SK-N-SH (cell line): ENCODE results near the gene PCDHGA1. TPM values are rescaled to one million over a fixed set of nuclear protein-coding genes. Genes with fewer than 3 reads are reported as not detected.

Experiments used
- CTCF ChIA-PET: fragments of 300-600, 350-600 bp; formaldehyde crosslinking; extraction: SDS; loops from one replicate; lab custom pipeline; 2021; lab: Yijun Ruan, JAX
- POLR2A ChIA-PET: fragments of 350-600 bp; sonication (Branson Sonifier 250); formaldehyde crosslinking; extraction: SDS; loops from one replicate; lab custom pipeline; 2020; ENCODE audit warnings: antibody characterized with exemption, inconsistent platforms; lab: Yijun Ruan, JAX
- DNase-seq: peaks from one replicate; pipeline ENCODE4 v3.0.0; 2012
- H2AFZ ChIP-seq: fragments of 200-600 bp; sonication (generic); 2 replicates; pipeline ENCODE4 v1.8.1; 2016; ENCODE audit warnings: antibody characterized with exemption, mild to moderate bottlenecking, low read depth
- H3F3A ChIP-seq: fragments of 200-600 bp; sonication (generic); replicated peaks from 2 replicates; pipeline ENCODE3; 2016; ENCODE audit warnings: antibody characterized with exemption, mild to moderate bottlenecking; ENCODE audit not compliant: insufficient read depth
- H3K27ac ChIP-seq, 2 experiments: fragments of 200-500 bp in 1 of 2; fragments of 200-600 bp in 1 of 2; sonication (Bioruptor generic) in 1 of 2; sonication (generic), shearing (Covaris generic) in 1 of 2; 2 replicates each; pipeline versions ENCODE4 v1.5.1 to v1.6.1; 2014 to 2016; ENCODE audit warnings: low read depth in 2 of 2, inconsistent platforms in 1 of 2, low read length in 1 of 2, mild to moderate bottlenecking in 1 of 2, mixed read lengths in 1 of 2
- H3K27me3 ChIP-seq: fragments of 200-600 bp; sonication (generic), shearing (Covaris generic); 2 replicates; pipeline ENCODE4 v1.6.1; 2016; ENCODE audit warnings: mixed run types; ENCODE audit not compliant: insufficient read depth
- H3K36me3 ChIP-seq, 2 experiments: fragments of 200-500 bp in 1 of 2; fragments of 200-600 bp in 1 of 2; sonication (Bioruptor generic) in 1 of 2; sonication (generic) in 1 of 2; replicated peaks in 1 of 2; 2 replicates each; pipeline versions ENCODE3 to v1.5.1; 2014 to 2016; ENCODE audit warnings: low read length in 1 of 2, mild to moderate bottlenecking in 1 of 2; ENCODE audit not compliant: insufficient read depth in 2 of 2, control insufficient read depth in 1 of 2
- H3K4me1 ChIP-seq, 2 experiments: fragments of 200-500 bp in 1 of 2; fragments of 200-600 bp in 1 of 2; sonication (Bioruptor generic) in 1 of 2; sonication (generic), shearing (Covaris generic) in 1 of 2; 2 replicates each; pipeline versions ENCODE4 v1.5.1 to v1.6.1; 2014 to 2016; ENCODE audit warnings: low read depth in 1 of 2, low read length in 1 of 2, mixed run types in 1 of 2; ENCODE audit not compliant: insufficient read depth in 2 of 2, control insufficient read depth in 1 of 2
- H3K4me2 ChIP-seq: fragments of 200-600 bp; sonication (generic), shearing (Covaris generic); 2 replicates; pipeline ENCODE4 v1.6.1; 2017; ENCODE audit warnings: mixed run types
- H3K4me3 ChIP-seq, 2 experiments: fragments of 200-500 bp in 1 of 2; fragments of 200-600 bp in 1 of 2; sonication (Bioruptor generic) in 1 of 2; sonication (generic), shearing (Covaris generic) in 1 of 2; 2 replicates each; pipeline versions ENCODE4 v1.5.1 to v1.8.1; 2014 to 2016; ENCODE audit warnings: low read depth in 2 of 2, inconsistent platforms in 1 of 2, low read length in 1 of 2, mild to moderate bottlenecking in 1 of 2, mixed read lengths in 1 of 2, moderate library complexity in 1 of 2
- H3K79me2 ChIP-seq: fragments of 200-600 bp; sonication (generic); 2 replicates; pipeline ENCODE4 v1.8.1; 2017; ENCODE audit warnings: mild to moderate bottlenecking; ENCODE audit not compliant: insufficient read depth
- H3K9ac ChIP-seq: fragments of 200-600 bp; sonication (generic); 2 replicates; pipeline ENCODE4 v1.6.1; 2017; ENCODE audit warnings: mixed run types
- H3K9me2 ChIP-seq: fragments of 200-600 bp; sonication (generic); 2 replicates; pipeline ENCODE4 v1.6.1; 2017; ENCODE audit warnings: mixed run types
- H3K9me3 ChIP-seq: fragments of 200-600 bp; sonication (generic); 2 replicates; pipeline ENCODE4 v1.6.1; 2017; ENCODE audit warnings: mixed run types, mild to moderate bottlenecking, moderate library complexity
- H4K20me1 ChIP-seq: fragments of 200-600 bp; sonication (generic); 2 replicates; pipeline ENCODE4 v1.6.1; 2017; ENCODE audit warnings: mild to moderate bottlenecking, mixed run types; ENCODE audit not compliant: insufficient read depth
- ELF1 ChIP-seq: IDR thresholded peaks from 2 replicates; pipeline ENCODE4 v1.4.0; 2012
- EP300 ChIP-seq, 2 experiments: IDR thresholded peaks; 2 replicates each; pipeline versions ENCODE4 v1.4.0 to v1.6.1; 2012; ENCODE audit warnings: borderline replicate concordance in 1 of 2, low read depth in 1 of 2, low read length in 1 of 2
- EZH2phosphoT487 ChIP-seq: fragments of 200-600 bp; sonication (generic); IDR thresholded peaks from 2 replicates; pipeline ENCODE4 v1.6.1; 2017; ENCODE audit warnings: low read depth, mixed run types, mild to moderate bottlenecking, antibody characterized with exemption, moderate library complexity, borderline replicate concordance
- FOSL2 ChIP-seq: IDR thresholded peaks from 2 replicates; pipeline ENCODE4 v1.4.0; 2012; ENCODE audit warnings: low read depth, mild to moderate bottlenecking, moderate library complexity, borderline replicate concordance
- GABPA ChIP-seq: IDR thresholded peaks from 2 replicates; pipeline ENCODE4 v1.4.0; 2012; ENCODE audit warnings: low read depth, mild to moderate bottlenecking
- GATA2 ChIP-seq: sonication (generic); formaldehyde crosslinking; IDR thresholded peaks from 2 replicates; pipeline ENCODE4 v1.5.0; 2020; ENCODE audit warnings: mild to moderate bottlenecking, missing genetic modification reagents
- MXI1 ChIP-seq: IDR thresholded peaks from 2 replicates; pipeline ENCODE4 v1.6.1; 2012; ENCODE audit warnings: mild to moderate bottlenecking, low read depth, low read length, improper control_type of control experiment
- NFIC ChIP-seq: IDR thresholded peaks from 2 replicates; pipeline ENCODE4 v1.4.0; 2012; ENCODE audit warnings: borderline replicate concordance
- NRF1 ChIP-seq: IDR thresholded peaks from 2 replicates; pipeline ENCODE4 v1.6.1; 2012; ENCODE audit warnings: low read depth, mild to moderate bottlenecking, low read length
- SIN3A ChIP-seq: IDR thresholded peaks from 2 replicates; pipeline ENCODE4 v1.6.1; 2012; ENCODE audit warnings: low read depth, mild to moderate bottlenecking, low read length, moderate library complexity, borderline replicate concordance
- SMC3 ChIP-seq: IDR thresholded peaks from 2 replicates; pipeline ENCODE4 v1.6.1; 2012; ENCODE audit warnings: low read depth, low read length, improper control_type of control experiment
- TAF1 ChIP-seq: IDR thresholded peaks from 2 replicates; pipeline ENCODE4 v1.6.1; 2012; ENCODE audit warnings: low read depth, mild to moderate bottlenecking, low read length, moderate library complexity, borderline replicate concordance
- YY1 ChIP-seq: IDR thresholded peaks from 2 replicates; pipeline ENCODE4 v1.4.0; 2012; ENCODE audit warnings: low read depth, mild to moderate bottlenecking
- polyA plus RNA-seq, 3 experiments: library from polyadenylated mRNA; depleted of rRNA; stranded (reverse); fragments of >200 nt; gene quantifications; 2 replicates each; pipeline ENCODE4 v1.2.3, GENCODE V29; 2012
- TF ChIP-seq, protein P1 (sequence below): IDR thresholded peaks from 2 replicates; pipeline ENCODE4 v1.4.0; 2012; ENCODE audit warnings: low read depth, borderline replicate concordance
- TF ChIP-seq, protein P2 (sequence below): IDR thresholded peaks from 2 replicates; pipeline ENCODE4; 2012
- TF ChIP-seq, protein P3 (sequence below): IDR thresholded peaks from 2 replicates; pipeline ENCODE4 v1.6.1; 2012; ENCODE audit warnings: mild to moderate bottlenecking, low read depth, low read length, moderate library complexity
- TF ChIP-seq, protein P4 (sequence below): IDR thresholded peaks from 2 replicates; pipeline ENCODE4 v1.4.0; 2012; ENCODE audit warnings: low read depth

Gene PCDHGA1
- polyA plus RNA-seq, 1 of the 3 experiments (the other 2 are of a cell fraction), result 1.2 TPM

DNA sequence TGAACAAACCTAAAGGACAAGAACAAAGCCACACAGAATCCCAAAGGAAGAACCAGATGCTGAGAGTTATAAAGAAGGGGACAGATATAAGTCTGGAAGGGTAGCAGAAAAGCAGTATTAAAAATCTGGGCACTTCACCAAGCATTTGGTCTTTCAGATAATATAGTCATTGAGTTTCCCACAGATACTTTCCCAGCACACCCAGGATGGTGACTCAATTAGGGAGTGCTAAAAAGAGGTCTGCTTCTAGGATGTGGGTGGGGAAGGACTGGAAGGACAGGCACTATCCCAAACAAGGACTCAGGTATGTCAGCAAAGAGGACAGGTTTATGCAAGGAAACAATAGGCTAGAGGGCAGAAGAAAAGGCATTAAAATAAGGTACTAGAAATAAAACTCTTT lies 229.1 kb downstream of the PCDHGA1 start:
- ChIA-PET CTCF (interaction anchor here (0.6 to 10.4 kb wide), 21 partner anchors 8 to 459 kb away, joined by 3 to 191 read pairs (median 25); partner anchors contain the start of genes PCDHB14, PCDHB16, PCDHB3 and PCDHB4), POLR2A (interaction anchor here (2.9 kb wide), 1 partner anchor 239 kb away, joined by 16 read pairs; the partner anchor contains the start of gene TAF7)
- Histone ChIP-seq H3F3A (peaks cover 20% of the 10 kb centered on the region), H4K20me1 (no peaks in the 10 kb centered on the region), H3K9me2 (no peaks in the 10 kb centered on the region), H3K27me3 (no peaks in the 10 kb centered on the region), H3K36me3 (peaks cover 24 to 29% of the 10 kb centered on the region in 2 experiments), H3K79me2 (peaks cover 5% of the 10 kb centered on the region; the same call in 1 of the 2 replicates), H3K27ac (peak overlapping the region; percentile 91 to 100), H3K4me1 (peaks cover 21 to 25% of the 10 kb centered on the region in 2 experiments; a peak in 3 of 4 replicates), H2AFZ (no peak overlapping the region)
- TF ChIP-seq NRF1 (no peak), SMC3 (no peak)
- TF ChIP-seq, protein P1, sequence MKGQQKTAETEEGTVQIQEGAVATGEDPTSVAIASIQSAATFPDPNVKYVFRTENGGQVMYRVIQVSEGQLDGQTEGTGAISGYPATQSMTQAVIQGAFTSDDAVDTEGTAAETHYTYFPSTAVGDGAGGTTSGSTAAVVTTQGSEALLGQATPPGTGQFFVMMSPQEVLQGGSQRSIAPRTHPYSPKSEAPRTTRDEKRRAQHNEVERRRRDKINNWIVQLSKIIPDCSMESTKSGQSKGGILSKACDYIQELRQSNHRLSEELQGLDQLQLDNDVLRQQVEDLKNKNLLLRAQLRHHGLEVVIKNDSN, result no peak
- TF ChIP-seq, protein P2, sequence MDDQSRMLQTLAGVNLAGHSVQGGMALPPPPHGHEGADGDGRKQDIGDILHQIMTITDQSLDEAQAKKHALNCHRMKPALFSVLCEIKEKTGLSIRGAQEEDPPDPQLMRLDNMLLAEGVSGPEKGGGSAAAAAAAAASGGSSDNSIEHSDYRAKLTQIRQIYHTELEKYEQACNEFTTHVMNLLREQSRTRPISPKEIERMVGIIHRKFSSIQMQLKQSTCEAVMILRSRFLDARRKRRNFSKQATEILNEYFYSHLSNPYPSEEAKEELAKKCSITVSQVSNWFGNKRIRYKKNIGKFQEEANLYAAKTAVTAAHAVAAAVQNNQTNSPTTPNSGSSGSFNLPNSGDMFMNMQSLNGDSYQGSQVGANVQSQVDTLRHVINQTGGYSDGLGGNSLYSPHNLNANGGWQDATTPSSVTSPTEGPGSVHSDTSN, result no peak
- TF ChIP-seq, protein P3, sequence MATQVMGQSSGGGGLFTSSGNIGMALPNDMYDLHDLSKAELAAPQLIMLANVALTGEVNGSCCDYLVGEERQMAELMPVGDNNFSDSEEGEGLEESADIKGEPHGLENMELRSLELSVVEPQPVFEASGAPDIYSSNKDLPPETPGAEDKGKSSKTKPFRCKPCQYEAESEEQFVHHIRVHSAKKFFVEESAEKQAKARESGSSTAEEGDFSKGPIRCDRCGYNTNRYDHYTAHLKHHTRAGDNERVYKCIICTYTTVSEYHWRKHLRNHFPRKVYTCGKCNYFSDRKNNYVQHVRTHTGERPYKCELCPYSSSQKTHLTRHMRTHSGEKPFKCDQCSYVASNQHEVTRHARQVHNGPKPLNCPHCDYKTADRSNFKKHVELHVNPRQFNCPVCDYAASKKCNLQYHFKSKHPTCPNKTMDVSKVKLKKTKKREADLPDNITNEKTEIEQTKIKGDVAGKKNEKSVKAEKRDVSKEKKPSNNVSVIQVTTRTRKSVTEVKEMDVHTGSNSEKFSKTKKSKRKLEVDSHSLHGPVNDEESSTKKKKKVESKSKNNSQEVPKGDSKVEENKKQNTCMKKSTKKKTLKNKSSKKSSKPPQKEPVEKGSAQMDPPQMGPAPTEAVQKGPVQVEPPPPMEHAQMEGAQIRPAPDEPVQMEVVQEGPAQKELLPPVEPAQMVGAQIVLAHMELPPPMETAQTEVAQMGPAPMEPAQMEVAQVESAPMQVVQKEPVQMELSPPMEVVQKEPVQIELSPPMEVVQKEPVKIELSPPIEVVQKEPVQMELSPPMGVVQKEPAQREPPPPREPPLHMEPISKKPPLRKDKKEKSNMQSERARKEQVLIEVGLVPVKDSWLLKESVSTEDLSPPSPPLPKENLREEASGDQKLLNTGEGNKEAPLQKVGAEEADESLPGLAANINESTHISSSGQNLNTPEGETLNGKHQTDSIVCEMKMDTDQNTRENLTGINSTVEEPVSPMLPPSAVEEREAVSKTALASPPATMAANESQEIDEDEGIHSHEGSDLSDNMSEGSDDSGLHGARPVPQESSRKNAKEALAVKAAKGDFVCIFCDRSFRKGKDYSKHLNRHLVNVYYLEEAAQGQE, result no peak
- TF ChIP-seq, all 33 proteins: peak for 0
- DNase-seq, result no peak
- Histone ChIP-seq H3K4me2 (0 out of 2 replicates have a peak overlapping the region, but pooled peaks have one; percentile 58), H3K9ac (peak overlapping the region; percentile 80; the same call in 1 of the 2 replicates), H3K4me3 (no peak overlapping the region; a peak in 1 of 4 replicates), H3K9me3 (no peaks in the 10 kb centered on the region)

DNA sequence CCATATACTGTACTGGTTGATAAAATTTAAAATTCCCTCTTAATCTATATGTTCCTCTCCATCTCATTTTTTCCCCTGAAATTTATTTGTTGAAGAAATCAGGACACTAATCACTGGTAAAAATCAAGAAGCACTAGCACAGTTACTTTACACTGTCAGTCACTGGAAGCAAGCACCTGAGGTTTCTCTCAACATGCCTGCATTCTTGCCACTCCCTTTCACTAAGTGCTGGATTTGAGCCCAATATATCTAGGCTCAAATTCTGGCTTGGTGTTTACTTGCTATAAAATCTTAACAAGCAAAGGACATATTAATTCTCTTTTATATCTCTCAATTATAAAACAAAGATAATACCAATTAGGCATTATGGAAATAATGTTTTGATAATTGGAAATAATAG lies 229.8 kb downstream of the PCDHGA1 start:
- Histone ChIP-seq H4K20me1 (no peaks in the 10 kb centered on the region), H3F3A (peaks cover 22% of the 10 kb centered on the region), H3K27ac (peak overlapping the region; percentile 91 to 100), H2AFZ (peak overlapping the region; percentile 41), H3K4me3 (peak overlapping the region; percentile 22; a peak in 2 of 4 replicates), H3K9ac (peak overlapping the region; percentile 80), H3K9me3 (no peaks in the 10 kb centered on the region), H3K27me3 (no peaks in the 10 kb centered on the region), H3K4me2 (peak overlapping the region; percentile 58; the same call in 1 of the 2 replicates), H3K36me3 (peaks cover 24 to 35% of the 10 kb centered on the region in 2 experiments), H3K9me2 (no peaks in the 10 kb centered on the region), H3K4me1 (peaks cover 21 to 25% of the 10 kb centered on the region in 2 experiments; a peak in 3 of 4 replicates), H3K79me2 (peaks cover 5% of the 10 kb centered on the region; the same call in 1 of the 2 replicates)
- DNase-seq, result no peak
- POLR2A ChIA-PET, result interaction anchor here (1.2 kb wide), 2 partner anchors 177 to 378 kb away, joined by 4 to 7 read pairs; partner anchors contain the start of genes PCDHB16 and PCDHGA7
- CTCF ChIA-PET, result interaction anchor here (0.6 to 10.4 kb wide), 27 partner anchors 35 to 830 kb away, joined by 3 to 191 read pairs (median 4); partner anchors contain the start of genes PCDHB11, PCDHB16, PCDHB3 and PCDHB4
- TF ChIP-seq TAF1 (no peak), EZH2phosphoT487 (no peak), GABPA (no peak), SIN3A (no peak), MXI1 (no peak), NFIC (no peak), SMC3 (no peak), ELF1 (no peak), GATA2 (CRISPR knock-in tag) (no peak), FOSL2 (no peak), YY1 (no peak), EP300 (IDR thresholded peaks at IDR 0.05; ENCODE audit: borderline replicate concordance in 1 of 2, low read depth in 1 of 2, low read length in 1 of 2) (no peak)
- TF ChIP-seq, protein P4, sequence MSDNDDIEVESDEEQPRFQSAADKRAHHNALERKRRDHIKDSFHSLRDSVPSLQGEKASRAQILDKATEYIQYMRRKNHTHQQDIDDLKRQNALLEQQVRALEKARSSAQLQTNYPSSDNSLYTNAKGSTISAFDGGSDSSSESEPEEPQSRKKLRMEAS, result no peak
- TF ChIP-seq, protein P2, result no peak
- TF ChIP-seq, protein P1, result no peak
